Measurements from ENCODE around the gene IL17RB. TPM values are rescaled to one million over a fixed set of nuclear protein-coding genes. Genes with fewer than 3 reads are reported as not detected.
A peak's percentile ranks its signal among the peaks of the same experiment; 100 is the strongest.

Gene IL17RB
- total RNA-seq, 2 donors from 2014 or later: 0.26 to 2.1 TPM

DNA sequence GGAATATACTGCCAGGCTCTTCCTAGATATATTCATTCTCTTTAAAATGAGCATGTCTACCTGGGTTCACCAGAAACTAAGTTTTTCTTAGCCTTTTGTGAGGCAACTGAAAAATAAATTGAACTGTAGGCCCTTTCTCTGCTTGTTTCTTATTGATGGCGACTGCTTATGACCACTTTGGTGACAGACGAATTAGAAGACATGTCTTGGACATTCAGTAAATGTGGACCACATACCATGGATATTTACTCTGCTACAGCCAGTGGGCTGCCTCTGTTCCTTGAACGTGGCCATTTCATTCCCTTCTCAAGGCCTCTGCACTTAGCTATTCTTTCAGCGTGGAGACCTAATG lies 45.9 kb downstream of the IL17RB start:
- no peak for DNase-seq
- peaks cover 5 to 11% of the 10 kb centered on the region in 2 donors for H3K36me3 Mint-ChIP-seq (ENCODE audit: insufficient read depth in 2 of 2)
- no peaks in the 10 kb centered on the region for H3K27me3 Mint-ChIP-seq (ENCODE audit: low read depth)
- peaks cover 0 to 3% of the 10 kb centered on the region in 2 donors for H3K9me3 Mint-ChIP-seq
- peak overlapping the region; percentile 98 for H3K27ac Mint-ChIP-seq
- ATAC-seq (replicated peaks in 1 of 2): no peak
- H3K4me1 Mint-ChIP-seq (ENCODE audit: low read depth): peaks cover 49% of the 10 kb centered on the region
- H3K4me3 Mint-ChIP-seq: peak overlapping the region; percentile 90 to 99

DNA sequence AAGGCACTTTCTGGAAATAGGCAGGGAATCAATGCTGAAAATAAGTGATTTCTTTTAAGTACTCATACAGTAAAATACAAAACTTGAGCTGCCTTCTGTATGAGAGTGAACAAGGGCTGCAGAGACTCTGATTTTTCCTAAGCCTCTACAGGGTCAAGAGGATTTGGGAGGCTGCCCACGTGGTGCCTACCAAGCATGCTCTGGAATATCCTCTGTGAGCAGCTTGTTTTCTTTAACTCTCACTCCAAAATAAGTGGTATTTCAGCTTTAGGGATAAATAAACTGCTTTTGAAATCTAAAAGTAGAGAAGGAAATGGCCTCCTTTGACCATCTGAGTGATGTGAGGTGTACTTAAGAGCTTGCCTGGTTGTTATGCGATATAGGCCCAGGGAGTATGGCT lies 53.4 kb downstream of the IL17RB start:
- DNase-seq: no peak
- no peak for ATAC-seq (replicated peaks in 1 of 2)
- Mint-ChIP-seq H3K36me3 (ENCODE audit: insufficient read depth in 2 of 2) (no peaks in the 10 kb centered on the region), H3K4me3 (no peak overlapping the region), H3K4me1 (ENCODE audit: low read depth) (no peaks in the 10 kb centered on the region), H3K9me3 (no peaks in the 10 kb centered on the region), H3K27ac (no peak overlapping the region), H3K27me3 (ENCODE audit: low read depth) (peaks cover 18% of the 10 kb centered on the region)

DNA sequence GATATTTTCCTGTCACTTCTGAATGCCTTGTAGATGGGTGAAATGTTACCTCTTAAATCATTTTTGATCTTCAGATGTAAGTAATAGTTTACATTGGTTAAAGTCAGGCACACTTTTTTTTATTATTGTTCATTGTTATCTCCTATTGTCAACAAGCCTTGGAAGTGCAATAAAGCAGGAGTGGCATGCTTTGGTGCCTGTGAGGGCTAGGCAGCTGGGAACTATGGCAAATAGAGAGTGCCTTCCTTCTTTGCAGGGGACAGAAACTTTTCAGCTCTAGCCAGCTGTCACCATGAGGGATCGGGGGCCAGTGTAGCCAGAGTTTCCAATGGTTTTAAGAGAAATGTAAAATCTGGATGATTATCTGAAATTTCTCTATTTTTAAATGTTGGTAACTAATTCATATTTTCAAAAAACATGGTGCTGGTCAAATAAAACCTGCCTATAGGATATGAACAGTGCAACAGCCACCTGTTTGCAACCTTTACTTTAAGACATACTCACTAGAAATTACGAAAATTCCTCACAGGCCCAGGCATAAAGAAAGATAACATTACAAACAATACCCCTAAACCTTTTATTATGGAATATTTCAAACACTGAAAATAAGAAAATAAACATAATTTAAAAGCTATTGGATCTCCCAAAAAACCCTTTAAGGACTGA lies 54.4 kb downstream of the IL17RB start:
- no peak overlapping the region for H3K4me3 Mint-ChIP-seq
- no peaks in the 10 kb centered on the region for H3K4me1 Mint-ChIP-seq (ENCODE audit: low read depth)
- no peaks in the 10 kb centered on the region for H3K9me3 Mint-ChIP-seq
- H3K27ac Mint-ChIP-seq: no peak overlapping the region
- H3K27me3 Mint-ChIP-seq (ENCODE audit: low read depth): peaks cover 26% of the 10 kb centered on the region
- ATAC-seq (replicated peaks in 1 of 2) (no peak), DNase-seq (no peak)
- H3K36me3 Mint-ChIP-seq (ENCODE audit: insufficient read depth in 2 of 2): no peaks in the 10 kb centered on the region

DNA sequence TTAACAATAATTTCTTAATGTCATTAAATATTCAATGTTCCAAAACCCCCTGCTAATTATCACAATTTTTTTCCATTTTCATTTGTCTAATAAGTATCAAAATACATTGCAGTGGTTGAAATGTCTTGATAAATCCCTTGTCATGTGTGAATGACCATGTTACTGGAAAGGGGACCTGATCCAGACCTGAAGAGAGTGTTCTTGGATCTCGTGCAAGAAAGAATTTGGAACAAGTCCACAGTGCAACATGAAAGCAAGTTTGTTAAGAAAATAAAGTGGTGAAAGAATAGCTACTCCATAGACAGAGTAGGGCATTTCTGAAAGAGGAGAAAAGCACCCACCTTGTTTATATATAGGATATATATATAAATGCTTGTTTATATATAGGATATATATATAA lies 55.7 kb downstream of the IL17RB start:
- H3K27ac Mint-ChIP-seq: no peak overlapping the region
- ATAC-seq (replicated peaks in 1 of 2) (no peak), DNase-seq (no peak)
- H3K36me3 Mint-ChIP-seq (ENCODE audit: insufficient read depth in 2 of 2): peaks cover 0 to 1% of the 10 kb centered on the region in 2 donors
- H3K4me1 Mint-ChIP-seq (ENCODE audit: low read depth): no peaks in the 10 kb centered on the region
- H3K27me3 Mint-ChIP-seq (ENCODE audit: low read depth): peaks cover 38% of the 10 kb centered on the region
- no peak overlapping the region for H3K4me3 Mint-ChIP-seq
- H3K9me3 Mint-ChIP-seq: peaks cover 0 to 2% of the 10 kb centered on the region in 2 donors

DNA sequence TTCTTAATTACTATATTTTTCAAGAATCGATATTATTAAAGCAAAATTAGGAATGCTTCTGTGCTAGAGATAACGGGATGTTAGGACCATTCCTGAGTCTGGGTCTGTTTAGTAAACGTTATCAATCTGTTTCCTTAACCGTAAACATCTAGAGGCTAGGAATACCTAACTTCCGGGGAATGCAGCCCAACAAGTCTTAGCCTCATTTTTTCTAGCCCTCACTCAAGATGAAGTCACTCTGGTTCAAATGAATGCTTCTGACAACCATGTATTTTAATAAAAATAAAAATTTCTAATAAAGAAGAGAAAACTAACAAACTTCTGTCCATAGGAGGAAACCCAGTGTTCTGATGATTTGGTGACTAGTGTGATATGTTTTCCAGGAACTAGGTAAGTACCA lies 56.3 kb downstream of the IL17RB start:
- Mint-ChIP-seq H3K27me3 (ENCODE audit: low read depth) (peaks cover 41% of the 10 kb centered on the region), H3K9me3 (peaks cover 0 to 2% of the 10 kb centered on the region in 2 donors), H3K27ac (no peak overlapping the region), H3K4me1 (ENCODE audit: low read depth) (no peaks in the 10 kb centered on the region), H3K36me3 (ENCODE audit: insufficient read depth in 2 of 2) (peaks cover 0 to 1% of the 10 kb centered on the region in 2 donors), H3K4me3 (no peak overlapping the region)
- no peak for DNase-seq
- ATAC-seq (replicated peaks in 1 of 2): no peak

DNA sequence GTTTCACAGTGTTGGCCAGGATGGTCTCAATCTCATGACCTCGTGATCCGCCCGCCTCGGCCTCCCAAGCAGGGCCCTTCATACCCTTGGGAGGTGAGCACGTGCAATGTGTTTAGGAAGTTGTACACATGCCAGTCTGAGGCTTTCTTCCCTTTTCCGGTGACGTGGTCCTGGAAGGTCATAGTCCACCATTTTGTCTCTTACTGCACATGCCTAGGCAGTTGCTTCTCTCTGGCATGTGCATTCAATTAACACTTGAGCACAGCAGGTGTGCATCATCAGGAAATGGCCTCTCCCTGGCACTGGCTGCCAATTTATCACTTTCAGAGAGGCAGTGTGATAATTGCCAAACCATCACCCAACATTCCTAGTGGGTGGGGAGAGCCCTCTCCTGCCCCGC lies 67.0 kb downstream of the IL17RB start:
- Mint-ChIP-seq H3K27ac (no peak overlapping the region), H3K36me3 (ENCODE audit: insufficient read depth in 2 of 2) (no peaks in the 10 kb centered on the region), H3K4me3 (no peak overlapping the region), H3K9me3 (no peaks in the 10 kb centered on the region), H3K4me1 (ENCODE audit: low read depth) (no peaks in the 10 kb centered on the region), H3K27me3 (ENCODE audit: low read depth) (peaks cover 28% of the 10 kb centered on the region)
- ATAC-seq (replicated peaks in 1 of 2) (no peak), DNase-seq (no peak)

Other genes starting within 250 kb of the IL17RB start
- under 1 TPM; 0.69 to 0.89 TPM for gene CHDH, start 149 bp upstream of the IL17RB start, total RNA-seq
- gene ACTR8, start 35.6 kb downstream of the IL17RB start, total RNA-seq: 10 to 100 TPM; 39.2 to 47.2 TPM
- 10 to 100 TPM; 60.3 to 77.0 TPM for gene SELENOK, start 45.3 kb downstream of the IL17RB start, total RNA-seq